Measurements from ENCODE around the gene PUS1. TPM values are rescaled to one million over a fixed set of nuclear protein-coding genes. Genes with fewer than 3 reads are reported as not detected.

The PUS1 gene
- total and polyA plus RNA-seq, 2 of the 8 experiments (the other 6 are each of a cell fraction or from before 2014, with no cell fraction given) = 48.1 to 81.2 TPM

GRCh38 chr12:131908092-131909080 lies 20.7 kb upstream of the PUS1 start (continued):
- TF ChIP-seq EP300 (IDR thresholded peaks at IDR 0.05; ENCODE audit: borderline replicate concordance in 1 of 2, low read depth in 2 of 2, low read length in 2 of 2) (no peak), KDM1A (IDR thresholded peaks at IDR 0.05; ENCODE audit: borderline replicate concordance, low read length) (no peak)
